ENCODE data around the gene WBP2NL.
"Not testable (repeated sequence)": the region's sequence is repeated elsewhere in the genome, so short reads cannot be mapped to it uniquely, and the experiment has no call there.

Gene WBP2NL, protein sequence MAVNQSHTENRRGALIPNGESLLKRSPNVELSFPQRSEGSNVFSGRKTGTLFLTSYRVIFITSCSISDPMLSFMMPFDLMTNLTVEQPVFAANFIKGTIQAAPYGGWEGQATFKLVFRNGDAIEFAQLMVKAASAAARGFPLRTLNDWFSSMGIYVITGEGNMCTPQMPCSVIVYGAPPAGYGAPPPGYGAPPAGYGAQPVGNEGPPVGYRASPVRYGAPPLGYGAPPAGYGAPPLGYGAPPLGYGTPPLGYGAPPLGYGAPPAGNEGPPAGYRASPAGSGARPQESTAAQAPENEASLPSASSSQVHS

DNA sequence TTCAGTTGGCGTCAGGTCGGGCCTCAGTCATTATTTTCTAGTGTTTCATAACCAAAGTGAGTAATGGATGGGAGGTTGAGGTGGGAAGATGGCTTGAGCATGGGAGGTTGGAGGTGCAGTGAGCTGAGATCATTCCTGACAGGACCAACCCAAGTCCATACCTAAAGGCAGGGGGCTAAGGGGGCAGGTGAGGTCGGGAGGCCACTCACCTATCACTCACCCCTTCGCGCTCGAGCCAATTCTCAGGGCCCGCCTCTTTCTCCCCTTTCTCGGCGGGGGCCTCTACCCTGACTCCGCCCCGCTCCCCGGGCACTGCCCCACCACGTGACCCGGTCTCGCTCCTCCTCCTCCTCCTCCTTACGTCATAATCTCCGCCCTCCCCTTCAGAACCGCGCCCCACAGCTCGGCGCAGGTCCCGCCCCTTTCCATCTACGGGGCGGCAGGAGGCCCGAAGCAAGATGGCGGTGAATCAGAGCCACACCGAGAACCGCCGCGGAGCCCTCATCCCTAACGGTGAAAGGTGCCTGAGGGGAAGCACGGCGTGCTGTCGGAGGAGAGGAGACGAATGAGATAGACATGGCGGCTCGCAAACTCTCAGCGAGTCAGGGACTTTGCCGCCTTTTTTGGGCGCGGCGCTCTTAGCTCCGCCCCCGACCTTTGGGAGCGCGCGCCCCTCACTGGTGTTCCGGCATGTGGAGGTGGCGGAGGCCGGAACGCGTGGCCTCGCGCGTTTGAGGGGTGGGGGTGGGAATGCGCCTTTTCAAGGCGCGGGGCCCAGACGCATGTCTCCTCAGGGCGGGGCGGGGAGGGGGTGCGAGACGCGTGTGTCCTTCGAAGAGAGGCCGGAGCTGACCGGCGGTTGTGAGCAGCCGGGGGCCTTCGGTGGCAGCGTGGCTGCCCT is at the start of gene WBP2NL:
WBP2NL (plus strand) TSS at position 428 of the 901 bp plus-strand sequence; CDS start at position 459, 31 bp downstream.
- peak; percentile 94 for DNase-seq

DNA sequence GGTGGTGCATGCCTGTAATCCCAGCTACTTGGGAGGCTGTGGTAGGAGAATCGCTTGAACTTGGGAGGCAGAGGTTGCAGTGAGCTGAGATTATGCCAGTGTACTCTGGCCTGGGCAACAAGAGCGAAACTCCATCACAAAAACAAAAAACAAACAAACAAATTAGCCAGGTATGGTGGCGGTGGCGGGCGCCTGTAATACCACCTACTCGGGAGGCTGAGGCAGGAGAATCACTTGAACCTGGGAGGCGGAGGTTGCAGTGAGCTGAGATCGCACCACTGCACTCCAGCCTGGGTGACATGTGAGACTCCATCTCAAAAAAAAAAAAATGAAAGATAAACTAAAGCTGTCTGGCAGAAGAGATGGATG is 49.7 kb upstream of the WBP2NL start:
- DNase-seq = not testable (repeated sequence)

DNA sequence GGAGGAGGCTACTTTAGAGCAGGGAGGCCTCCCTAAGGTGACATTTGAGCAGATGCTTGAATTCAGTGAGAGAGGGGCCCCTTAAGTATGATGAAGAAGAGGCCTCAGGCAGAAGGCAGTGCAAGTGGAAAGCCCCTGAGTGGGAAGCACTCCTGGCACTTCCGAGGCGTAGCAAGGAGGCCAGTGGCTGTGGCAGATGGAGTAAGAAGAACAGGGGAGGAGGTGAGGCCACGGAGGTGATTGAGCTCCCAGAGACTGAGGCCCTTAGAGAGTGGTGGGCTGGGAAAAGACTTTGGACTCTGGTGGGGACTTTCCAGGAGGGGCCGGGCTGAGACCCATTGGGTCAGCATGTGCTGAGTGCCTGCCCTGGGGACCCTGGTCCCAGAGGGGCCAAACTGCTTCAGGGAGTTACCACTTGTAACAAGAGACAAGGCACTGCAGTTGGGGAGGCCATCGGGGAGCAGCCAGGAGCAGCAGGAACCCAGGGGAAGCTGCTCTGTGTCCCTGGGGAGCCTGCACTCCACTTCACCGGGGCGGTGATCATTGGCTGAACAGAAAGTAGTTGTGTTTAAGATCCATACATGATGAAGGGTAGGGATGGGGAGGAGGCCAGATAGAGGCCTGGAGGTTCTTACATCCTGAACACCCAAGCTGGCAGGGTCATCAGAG is 49.2 kb upstream of the WBP2NL start:
- peak; percentile 71 for DNase-seq

DNA sequence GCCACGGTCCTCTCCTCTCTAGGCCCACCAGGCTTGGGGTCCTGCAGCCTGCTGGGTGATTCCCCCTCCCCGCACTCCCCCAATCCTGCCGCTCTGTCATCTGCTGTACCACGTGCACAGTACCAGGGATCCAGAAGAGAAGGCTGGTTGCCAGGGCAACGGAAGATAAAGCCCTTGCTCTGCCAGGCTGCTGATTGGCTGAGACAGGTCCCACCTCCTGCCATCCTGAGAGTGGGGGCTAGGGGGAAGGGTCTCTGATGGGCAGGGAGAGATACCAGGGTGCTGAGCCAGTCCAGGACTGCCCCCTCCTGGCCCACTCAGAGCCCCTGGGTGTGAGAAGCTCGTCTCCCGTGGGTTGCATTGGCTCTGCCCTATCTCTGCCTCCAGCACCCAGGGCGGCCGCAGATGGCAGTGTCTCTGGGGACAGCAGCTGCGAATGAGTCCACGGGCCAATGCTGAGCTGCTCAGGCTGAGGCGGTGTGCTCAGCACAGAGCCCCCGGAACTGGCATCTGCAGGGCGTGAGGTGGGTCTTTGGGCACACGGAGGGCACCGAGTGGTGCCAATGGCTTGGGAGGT is 46.6 kb upstream of the WBP2NL start, which contains the start of gene SMIM45:
SMIM45 (plus strand) TSS at position 253 of the 577 bp plus-strand sequence.
- peak; percentile 92 for DNase-seq

DNA sequence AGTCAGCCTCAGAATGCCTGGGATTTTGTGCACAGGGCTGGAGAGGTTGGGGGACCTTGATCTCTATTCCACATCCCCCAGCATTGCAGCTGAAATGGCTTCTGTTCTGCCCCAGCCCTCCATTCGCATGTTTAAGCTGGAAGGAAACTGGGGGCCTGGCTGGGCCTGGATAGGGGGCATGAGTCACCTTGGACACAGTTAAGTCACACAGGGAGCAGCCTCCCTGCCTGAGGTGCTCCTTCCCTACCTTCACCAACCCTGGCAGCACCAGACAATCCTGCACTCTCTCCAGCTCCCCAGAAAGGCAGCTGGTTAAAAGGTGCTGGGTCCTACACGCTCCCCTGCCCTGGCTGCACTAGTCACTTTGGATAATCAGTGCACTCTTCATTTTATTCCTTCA is 45.9 kb upstream of the WBP2NL start:
- no peak for DNase-seq

DNA sequence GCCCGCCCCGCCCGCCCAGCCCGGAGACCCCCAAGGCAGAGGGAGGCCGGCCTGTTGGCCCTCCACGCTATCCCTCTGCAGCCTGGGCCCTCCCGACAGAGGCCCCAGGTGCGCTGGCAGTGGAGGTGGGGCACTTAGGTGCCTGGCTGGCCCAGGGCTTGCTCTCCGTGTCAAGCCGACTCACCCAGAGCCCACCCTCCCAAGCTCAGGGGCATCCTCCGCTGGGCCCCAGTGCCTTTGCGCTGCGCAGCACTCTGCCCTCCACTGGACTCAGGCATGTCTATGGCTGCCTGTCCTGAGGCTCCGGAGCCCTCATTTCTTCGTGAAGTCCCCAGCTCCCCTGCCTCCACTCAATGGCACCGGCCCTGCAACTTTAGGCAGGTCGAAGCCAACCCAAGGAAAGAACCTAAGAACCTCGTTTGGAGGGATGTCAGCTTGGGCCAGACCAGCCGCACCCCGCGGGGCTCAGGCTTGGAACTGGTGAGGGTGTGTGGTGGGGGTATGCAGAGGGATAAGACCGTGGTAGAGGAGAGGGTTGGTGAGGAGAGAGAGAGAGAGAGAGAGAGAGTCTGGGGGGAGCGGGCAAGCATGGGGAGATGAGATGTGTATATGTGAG is 40.5 kb upstream of the WBP2NL start:
- no peak for DNase-seq

DNA sequence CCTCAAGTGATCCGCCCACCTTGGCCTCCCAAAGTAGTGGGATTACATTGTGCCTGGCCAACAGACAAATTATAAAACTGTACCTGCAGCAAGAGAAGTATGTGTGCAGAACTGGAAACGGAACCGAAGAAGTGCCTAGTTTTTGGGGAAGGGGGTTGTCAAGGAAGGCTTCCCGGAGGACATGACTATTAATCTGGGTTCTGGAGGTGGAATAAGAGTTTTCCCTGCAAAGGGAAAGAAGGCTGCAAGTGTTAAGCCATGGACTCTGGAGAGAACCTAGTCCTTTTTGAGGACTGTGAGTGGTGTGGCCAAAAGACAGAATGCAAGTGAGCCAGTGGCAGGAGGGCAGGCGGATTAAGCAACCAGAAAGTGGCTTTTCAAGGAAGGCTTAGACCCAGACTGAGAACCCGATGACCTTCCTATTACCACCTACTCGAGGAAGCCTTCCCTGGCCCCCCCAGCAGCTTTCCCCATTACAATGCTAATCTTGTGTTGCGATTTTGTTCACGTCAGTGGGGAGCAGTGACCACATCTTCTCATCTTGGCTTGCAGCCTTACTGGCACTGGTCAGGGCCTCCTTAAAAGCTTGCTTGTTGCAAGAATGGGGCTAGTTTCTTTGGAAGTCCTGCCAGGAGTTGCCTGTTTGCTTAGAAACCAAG is 35.0 kb upstream of the WBP2NL start:
- DNase-seq = no peak

DNA sequence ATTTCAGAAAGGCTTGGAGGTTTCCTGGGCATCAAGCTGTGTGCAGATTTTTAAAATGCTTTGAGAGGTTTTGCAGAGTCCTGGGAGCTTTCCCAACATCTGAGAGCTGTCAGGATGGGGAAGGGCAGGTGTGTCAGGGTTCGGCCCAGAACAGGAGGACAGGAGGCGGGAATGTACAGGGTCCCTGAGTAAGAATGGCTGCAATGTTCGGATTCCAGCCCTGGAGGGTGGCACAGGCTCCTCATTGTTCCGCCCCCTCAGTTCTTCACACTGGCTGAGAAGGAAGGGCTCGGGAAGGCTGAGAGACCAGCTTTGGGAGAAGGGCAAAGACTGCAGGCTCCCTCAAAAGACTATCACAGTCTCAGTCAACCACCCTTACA is 34.5 kb upstream of the WBP2NL start:
- no peak for DNase-seq

DNA sequence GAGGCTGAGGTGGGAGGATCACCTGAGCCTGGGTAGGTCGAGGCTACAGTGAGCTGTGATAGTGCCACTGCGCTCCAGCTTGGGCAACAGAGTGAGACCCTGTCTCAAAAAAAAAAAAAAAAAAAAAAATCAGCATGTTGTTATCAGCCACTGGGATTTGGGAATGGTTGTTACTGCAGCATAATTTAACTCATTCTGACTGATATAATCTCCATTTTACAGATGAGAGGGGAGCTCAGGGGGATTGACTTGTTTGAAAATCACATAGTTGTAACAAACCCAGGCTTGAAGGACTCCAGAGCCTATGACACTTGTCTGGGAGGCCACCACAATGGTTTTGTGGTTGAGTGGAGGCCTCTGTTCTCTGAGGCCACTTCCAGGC is 32.4 kb upstream of the WBP2NL start:
- DNase-seq = no peak

DNA sequence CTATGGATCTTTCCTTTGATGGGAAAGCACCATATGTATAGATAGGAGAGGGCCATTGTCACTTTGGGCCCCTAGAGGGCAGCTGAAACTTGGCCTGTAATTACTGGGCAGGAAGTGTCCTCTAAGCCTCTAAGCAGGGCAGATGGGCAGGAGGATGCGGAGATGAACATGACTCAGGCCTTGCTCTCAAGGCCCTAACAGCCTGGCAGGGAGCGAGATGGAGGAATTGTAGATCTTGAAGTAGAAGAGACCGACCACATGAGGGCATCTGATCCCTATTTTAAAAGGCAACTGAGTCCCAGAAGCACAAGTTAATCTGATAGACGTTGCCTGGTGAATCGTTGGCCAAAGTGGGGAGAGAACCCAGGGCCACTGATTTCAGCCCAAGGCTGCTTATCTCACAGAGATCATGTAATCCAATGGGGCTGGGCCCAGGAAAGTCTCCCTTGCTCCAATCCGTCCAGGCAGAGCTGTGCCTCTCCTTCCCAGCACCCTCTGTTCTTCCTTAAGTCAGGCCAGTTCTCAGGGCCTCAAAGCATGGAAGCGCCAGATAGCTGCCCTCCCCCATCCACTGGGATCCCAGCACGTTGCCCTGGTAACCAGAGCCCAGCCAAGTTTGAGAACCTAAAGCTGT is 31.9 kb upstream of the WBP2NL start:
- peak; percentile 16 for DNase-seq

DNA sequence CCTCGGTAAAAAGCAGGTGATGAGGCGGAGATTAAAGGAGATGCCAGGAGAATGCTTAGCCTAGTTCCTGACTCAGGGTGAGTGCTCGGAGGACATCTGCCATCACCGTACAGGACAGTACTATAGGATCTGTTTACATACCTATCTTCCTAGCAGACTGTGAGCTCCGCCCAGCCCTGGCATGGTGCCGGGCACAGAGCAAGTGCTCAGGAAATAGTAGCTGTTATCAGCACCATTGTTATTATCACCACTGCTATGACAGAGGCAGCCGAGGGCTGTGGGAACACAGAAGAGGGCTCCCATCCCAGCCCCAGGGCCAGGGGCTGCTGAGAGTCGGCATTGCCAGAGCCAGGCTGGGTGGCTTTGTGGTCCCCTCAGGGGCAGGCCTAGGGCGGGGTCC is 30.0 kb upstream of the WBP2NL start:
- DNase-seq = peak; percentile 46

DNA sequence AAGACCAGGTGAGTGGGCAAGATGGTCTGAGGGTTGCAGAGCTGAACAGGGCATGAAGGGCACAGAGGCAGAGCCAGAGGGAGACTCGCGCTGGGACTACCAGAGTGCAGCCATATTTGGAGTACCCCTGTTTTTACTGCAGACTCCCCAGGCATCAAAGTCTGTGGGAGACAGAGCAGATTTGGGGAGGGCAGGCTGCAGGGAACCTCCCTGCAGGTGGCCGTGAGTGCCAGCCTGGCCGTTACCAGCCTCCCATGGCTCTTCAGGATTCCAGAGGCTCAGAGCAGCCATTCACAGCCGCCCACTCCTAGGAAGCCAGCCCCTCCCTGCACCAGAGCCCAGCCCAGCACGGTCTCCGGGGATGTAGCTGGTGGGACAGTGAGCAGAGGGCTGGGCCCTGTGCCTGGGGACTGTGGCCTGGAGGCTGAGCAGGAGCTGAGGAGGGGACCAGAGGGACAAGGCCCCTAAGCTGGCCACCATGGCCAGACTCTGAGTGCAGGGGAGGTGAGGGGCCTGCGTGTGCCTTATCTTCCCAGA is 29.4 kb upstream of the WBP2NL start, which contains the start of gene SEPTIN3:
SEPTIN3 (plus strand) TSS at position 334 of the 537 bp plus-strand sequence. CDS start 2,050 bp downstream, outside the sequence.
- DNase-seq = no peak

DNA sequence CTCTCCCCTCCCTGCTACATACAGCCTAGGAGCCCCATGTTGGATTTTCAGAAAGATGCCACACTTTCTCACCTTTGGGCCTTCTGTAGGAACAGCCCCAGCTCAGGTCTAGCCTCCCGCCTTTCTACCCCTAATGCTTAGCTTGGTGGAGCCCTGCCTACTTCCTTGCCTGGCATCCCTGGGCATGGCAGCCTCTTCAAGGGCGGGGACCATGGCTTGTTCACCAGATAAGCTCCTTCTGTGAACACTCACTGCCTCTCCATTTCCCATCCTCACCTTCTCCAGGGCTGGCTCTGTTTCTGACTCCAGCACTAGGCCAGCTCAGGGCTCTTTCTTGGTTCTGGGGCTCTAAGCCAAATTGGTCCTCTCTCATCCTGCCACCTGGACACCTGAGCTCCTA is 28.0 kb upstream of the WBP2NL start:
- no peak for DNase-seq

DNA sequence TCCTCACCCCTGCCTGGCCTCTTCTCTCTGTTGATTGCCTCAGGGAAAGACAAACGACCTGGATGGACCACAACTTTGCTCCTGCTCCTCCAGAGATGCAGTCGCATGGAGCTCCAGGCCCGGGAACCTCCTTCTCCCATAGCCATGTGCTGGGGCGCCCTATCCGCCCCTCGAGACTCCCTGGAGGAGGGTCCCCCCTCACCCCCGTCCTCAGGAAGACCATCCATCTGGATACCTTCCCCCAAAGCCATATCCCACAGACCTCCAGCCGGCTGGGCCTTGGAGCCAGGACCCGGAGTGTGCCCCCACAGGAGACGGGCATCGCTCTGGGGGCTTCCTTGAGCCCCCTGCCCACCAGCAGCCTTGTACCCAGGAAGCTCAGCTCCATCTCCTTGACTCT is 27.2 kb upstream of the WBP2NL start:
- no peak for DNase-seq

DNA sequence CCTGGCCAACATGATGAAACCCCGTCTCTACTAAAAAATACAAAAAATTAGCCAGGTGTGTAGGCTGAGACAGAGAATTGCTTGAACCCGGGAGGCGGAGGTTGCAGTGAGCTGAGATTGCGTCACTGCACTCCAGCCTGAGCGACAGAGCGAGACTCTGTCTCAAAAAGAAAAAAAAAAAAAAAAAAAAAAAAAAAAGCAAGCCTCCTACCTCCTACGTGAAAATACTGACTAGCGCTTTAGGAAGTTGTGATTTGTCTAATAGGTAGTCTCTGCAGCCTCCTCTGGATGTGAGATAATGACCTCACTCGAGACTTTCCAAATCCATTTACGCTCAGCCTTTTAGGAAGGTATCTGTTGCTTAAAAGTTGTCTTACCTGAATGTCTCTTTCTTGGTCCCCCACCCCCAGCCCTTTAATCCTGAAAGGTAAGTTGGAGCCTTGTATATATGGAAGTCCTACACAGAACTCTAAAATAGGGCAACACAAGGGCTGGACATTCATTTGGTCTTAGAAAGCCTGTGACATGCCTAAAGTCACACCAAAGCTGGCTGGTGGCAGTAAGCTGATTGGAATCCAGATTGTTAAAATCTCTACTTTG is 23.8 kb upstream of the WBP2NL start:
- no peak for DNase-seq

DNA sequence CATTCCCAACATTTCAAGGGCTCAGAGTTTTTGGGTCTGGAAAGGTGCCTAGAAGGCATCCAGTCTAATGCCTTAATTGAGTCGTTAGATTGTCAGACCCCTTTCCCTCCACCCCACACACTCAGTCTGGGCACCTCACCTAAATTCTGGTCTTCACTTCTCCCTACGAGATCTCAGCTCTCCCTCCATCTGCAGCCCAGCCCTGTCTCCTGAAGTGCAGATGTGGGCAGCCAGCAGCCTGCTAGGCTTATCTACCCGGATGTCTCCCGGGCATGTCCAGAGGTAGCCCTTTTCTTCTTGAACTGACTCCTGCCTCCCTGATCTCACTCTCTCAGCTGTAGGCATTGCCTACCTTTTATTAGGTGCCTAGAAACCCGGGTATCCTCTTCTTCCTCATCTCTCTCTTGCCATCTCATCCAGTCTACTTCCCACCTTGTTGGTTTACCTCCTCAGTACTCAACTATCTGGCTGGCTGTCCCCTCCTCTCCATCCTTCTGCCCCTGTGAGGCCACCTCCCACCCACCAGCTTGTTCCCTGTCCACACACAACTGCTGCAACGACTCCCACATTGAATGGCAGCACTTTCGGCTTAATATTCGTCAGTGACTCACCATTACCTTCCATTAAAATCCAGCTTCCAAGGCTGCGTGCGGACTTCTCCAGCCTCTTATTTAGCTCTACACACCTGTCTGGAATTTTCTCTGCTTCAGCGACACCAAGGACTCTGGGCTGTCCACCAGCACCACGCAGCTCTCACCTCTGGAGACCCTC is 23.1 kb upstream of the WBP2NL start:
- no peak for DNase-seq

DNA sequence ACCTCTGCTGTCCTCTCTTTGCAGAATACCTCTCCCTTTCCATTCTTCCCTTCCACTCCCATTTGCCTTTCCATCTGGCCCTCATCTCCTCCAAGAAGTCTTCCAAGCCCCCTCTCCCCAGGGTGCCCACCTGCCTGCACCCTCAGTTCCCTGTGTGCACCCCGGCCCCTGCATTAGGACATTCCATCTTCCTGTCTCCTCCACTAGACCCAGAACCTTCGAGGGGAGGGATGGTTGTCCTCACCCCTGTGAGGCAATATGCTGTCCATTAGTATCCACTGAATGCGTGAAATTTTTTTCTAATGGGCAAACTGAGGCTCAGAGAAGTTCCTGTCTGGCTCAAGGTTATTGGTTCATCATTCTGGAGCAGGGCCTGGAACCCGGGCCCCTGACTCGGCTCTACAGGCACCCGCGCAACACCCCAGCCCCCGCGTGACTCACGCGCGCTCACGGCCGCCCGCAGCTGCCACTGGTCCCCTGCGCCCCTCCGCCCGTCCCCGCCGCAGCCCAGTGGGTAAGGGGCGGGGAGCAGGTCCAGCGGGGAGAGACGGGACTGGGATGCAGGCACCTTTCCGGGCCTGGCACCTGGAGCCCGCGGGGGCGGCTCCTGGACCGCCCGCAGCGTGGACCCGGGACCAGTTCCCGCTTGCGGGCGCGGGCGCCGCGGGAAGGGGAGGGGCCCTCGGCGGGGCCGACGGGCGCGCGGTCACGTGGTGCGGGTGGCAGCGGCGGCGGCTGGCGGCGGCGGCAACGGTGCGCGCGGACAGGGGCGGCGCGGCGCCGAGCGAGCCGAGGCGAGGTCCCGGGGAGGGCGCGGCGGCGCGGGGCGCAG is 22.3 kb upstream of the WBP2NL start:
- DNase-seq = peak; percentile 52

DNA sequence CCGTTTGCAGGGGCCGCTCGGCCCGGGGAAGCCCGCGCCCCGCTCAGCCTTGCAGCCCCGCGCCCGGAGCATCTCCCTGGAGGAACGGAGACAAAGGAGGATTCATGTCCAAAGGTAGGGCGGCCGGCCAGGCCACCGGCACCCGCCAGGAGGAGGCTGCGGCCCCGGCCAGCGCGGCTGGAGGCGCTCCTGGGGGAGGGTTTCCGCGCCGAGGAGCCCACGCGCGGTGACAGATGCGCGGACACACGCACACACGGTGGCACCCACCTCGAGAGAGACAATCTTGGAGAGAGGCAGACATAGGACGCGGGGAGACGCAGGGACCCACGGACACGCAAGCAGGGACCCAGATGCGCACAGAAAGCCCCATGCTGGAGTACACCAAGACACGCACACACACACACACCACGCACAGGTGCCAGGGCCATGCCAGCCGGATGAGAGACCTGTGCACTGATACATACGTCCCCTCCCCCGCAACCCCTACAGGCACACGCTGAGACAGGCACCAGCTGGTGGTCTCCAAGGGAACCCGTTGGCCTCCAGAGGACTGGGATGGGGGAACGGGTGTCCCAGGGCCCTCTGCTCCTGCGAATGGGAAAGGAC is 21.5 kb upstream of the WBP2NL start:
- DNase-seq = peak; percentile 89

DNA sequence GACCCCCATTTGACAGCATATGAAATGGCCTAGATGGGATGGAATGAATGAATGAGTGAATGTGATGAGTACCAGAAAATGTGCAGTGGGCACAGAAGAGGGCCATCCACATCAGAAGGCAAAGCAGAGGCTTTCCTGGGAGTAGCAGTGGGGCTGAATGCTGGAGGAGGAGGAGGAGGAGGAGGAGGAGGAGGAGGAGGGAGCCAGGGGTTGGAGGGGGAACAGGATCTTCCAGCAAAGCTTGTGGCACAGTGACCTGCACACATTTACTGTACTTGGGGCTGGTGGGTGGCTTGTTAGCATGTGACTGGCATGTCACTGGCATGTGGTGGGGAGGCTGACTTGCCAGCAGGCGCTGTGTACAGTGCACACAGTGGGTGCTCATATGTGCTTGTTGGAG is 19.9 kb upstream of the WBP2NL start:
- DNase-seq = no peak
